Esophagus muscularis mucosa (tissue), 4 donors: Measurements from ENCODE around the gene EGFL7. TPM values are rescaled to one million over a fixed set of nuclear protein-coding genes. Genes with fewer than 3 reads are reported as not detected.

ENCODE experiments used
- DNase-seq: peaks from one replicate; pipeline ENCODE4 v3.0.0-alpha.2; 2017; ENCODE audit errors: extremely low spot score
- H3K27ac ChIP-seq, 4 donors: fragments of 200-600 bp; sonication (generic); replicated peaks in 1 of 4; 1 replicate in 3 of 4; 2 replicates in 1 of 4; pipeline ENCODE4 v1.5.1; 2016 to 2019; ENCODE audit warnings: mild to moderate bottlenecking in 1 of 4
- H3K27me3 ChIP-seq, 4 donors: fragments of 200-600 bp; sonication (generic); one replicate each; pipeline versions ENCODE4 v1.5.1 to v1.6.0; 2016 to 2019
- H3K36me3 ChIP-seq, 4 donors: fragments of 200-600 bp; sonication (generic); one replicate each; pipeline ENCODE4 v1.5.1; 2016 to 2019
- H3K4me1 ChIP-seq, 4 donors: fragments of 200-600 bp; sonication (generic); one replicate each; pipeline ENCODE4 v1.5.1; 2016 to 2019
- H3K4me3 ChIP-seq, 4 donors: fragments of 200-600 bp; sonication (generic); 1 replicate in 2 of 4; 2 replicates in 2 of 4; pipeline ENCODE4 v1.5.1; 2016 to 2019; ENCODE audit warnings: mild to moderate bottlenecking in 4 of 4, moderate library complexity in 1 of 4
- H3K9me3 ChIP-seq, 4 donors: fragments of 200-600 bp; sonication (generic); 1 replicate in 3 of 4; 2 replicates in 1 of 4; pipeline ENCODE4 v1.5.1; 2016 to 2019
- EP300 ChIP-seq: sonication (generic); formaldehyde crosslinking; IDR thresholded peaks from one replicate; pipeline ENCODE4 v1.6.1; 2017; ENCODE audit warnings: antibody characterized with exemption
- POLR2A ChIP-seq: fragments of 450-650 bp; IDR thresholded peaks from one replicate; pipeline ENCODE4 v1.6.1; 2017; ENCODE audit warnings: antibody characterized with exemption, moderate library complexity, mild to moderate bottlenecking, low read depth
- POLR2AphosphoS5 ChIP-seq, 2 donors: sonication (generic); formaldehyde crosslinking; IDR thresholded peaks; one replicate each; pipeline ENCODE4 v1.6.1; 2017; ENCODE audit warnings: antibody characterized with exemption in 2 of 2
- WGBS: methylation state at CpG from one replicate; pipeline ENCODE4 v1.1.5; 2018; 5-methylcytosine and 5-hydroxymethylcytosine counted together
- intact Hi-C: fragments of 100-400 bp; cut with DNase I; formaldehyde crosslinking; loops from one replicate; pipeline ENCODE4 v1.15.1; 2023
- total RNA-seq, 4 donors: library from RNA; depleted of rRNA; stranded (reverse); fragments of >200 nt; gene quantifications; one replicate each; pipeline versions ENCODE4 v1.1.0 to v1.2.1, GENCODE V29; 2016
- TF ChIP-seq, protein P1 (sequence below), 3 experiments: fragments of 200-600 bp in 2 of 3; fragments of 450-650 bp in 1 of 3; sonication (generic) in 2 of 3; IDR thresholded peaks; one replicate each; pipeline ENCODE4 v1.5.1; 2017 to 2019; ENCODE audit warnings: antibody characterized with exemption in 3 of 3, mild to moderate bottlenecking in 2 of 3, moderate library complexity in 1 of 3

Gene EGFL7
- total RNA-seq, 4 donors from 2014 or later: 33.2 to 134 (median 78.7) TPM

DNA sequence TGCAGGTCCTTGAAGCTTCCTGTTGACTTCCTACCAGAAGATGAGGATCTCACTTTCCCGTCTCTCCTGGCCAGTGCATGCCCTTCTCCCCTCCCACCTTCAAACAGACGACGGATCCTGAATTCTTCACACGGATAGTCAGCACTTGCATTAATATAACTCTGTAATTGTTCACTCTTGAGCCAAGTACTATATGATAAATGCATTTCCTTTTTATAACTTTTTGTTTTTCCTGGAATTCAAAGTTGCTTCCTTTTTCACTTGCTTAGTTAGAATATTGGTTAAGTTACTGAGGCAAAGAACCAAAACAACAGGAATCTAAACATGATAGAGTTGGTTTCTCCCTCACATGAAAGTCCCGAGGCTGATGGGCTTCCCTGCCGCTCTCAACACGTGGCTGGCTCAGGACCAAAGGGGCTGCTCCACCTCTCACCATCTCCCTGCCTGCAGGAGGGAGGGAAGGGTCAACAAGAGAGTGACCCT, 20.2 kb upstream of the EGFL7 start:
- Histone ChIP-seq H3K4me3 (no peak overlapping the region), H3K27me3 (peaks cover 0 to 44% (median 21%) of the 10 kb centered on the region in 4 donors), H3K4me1 (peaks cover 22 to 31% (median 26%) of the 10 kb centered on the region in 4 donors), H3K36me3 (no peaks in the 10 kb centered on the region), H3K9me3 (no peaks in the 10 kb centered on the region), H3K27ac (peak overlapping the region in 1 of 4 donors; percentile 17)
- WGBS: 55% methylated on average over 7 of the region's 7 CpGs
- intact Hi-C loops: no loop called here
- DNase-seq: no peak
- TF ChIP-seq POLR2AphosphoS5 (IDR thresholded peaks at IDR 0.05) (no peak), EP300 (no peak), POLR2A (no peak)
- TF ChIP-seq, protein P1, sequence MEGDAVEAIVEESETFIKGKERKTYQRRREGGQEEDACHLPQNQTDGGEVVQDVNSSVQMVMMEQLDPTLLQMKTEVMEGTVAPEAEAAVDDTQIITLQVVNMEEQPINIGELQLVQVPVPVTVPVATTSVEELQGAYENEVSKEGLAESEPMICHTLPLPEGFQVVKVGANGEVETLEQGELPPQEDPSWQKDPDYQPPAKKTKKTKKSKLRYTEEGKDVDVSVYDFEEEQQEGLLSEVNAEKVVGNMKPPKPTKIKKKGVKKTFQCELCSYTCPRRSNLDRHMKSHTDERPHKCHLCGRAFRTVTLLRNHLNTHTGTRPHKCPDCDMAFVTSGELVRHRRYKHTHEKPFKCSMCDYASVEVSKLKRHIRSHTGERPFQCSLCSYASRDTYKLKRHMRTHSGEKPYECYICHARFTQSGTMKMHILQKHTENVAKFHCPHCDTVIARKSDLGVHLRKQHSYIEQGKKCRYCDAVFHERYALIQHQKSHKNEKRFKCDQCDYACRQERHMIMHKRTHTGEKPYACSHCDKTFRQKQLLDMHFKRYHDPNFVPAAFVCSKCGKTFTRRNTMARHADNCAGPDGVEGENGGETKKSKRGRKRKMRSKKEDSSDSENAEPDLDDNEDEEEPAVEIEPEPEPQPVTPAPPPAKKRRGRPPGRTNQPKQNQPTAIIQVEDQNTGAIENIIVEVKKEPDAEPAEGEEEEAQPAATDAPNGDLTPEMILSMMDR (IDR thresholded peaks at IDR 0.05): no peak

- TF ChIP-seq EP300: no peak
- no peak for TF ChIP-seq POLR2AphosphoS5 (IDR thresholded peaks at IDR 0.05)
- TF ChIP-seq POLR2A: no peak
- TF ChIP-seq, protein P1 (IDR thresholded peaks at IDR 0.05): no peak
- 69% methylated on average over 21 of the region's 31 CpGs for WGBS
- H3K36me3 ChIP-seq: no peaks in the 10 kb centered on the region
- H3K27me3 ChIP-seq: peaks cover 0 to 45% (median 21%) of the 10 kb centered on the region in 4 donors
- H3K9me3 ChIP-seq: no peaks in the 10 kb centered on the region
- intact Hi-C loops: no loop called here
- H3K27ac ChIP-seq: peak overlapping the region in 3 of 4 donors; percentile 60 to 81 (median 73)
- DNase-seq: no peak
- peak overlapping the region; percentile 35 to 48 (median 38) for H3K4me3 ChIP-seq
- peaks cover 22 to 33% (median 29%) of the 10 kb centered on the region in 4 donors for H3K4me1 ChIP-seq
Observed at GRCh38 chr9:136643596-136644342, 18.9 kb upstream of the EGFL7 start.

GRCh38 chr9:136644343-136644592, 18.4 kb upstream of the EGFL7 start:
- H3K36me3 ChIP-seq: no peaks in the 10 kb centered on the region

DNA sequence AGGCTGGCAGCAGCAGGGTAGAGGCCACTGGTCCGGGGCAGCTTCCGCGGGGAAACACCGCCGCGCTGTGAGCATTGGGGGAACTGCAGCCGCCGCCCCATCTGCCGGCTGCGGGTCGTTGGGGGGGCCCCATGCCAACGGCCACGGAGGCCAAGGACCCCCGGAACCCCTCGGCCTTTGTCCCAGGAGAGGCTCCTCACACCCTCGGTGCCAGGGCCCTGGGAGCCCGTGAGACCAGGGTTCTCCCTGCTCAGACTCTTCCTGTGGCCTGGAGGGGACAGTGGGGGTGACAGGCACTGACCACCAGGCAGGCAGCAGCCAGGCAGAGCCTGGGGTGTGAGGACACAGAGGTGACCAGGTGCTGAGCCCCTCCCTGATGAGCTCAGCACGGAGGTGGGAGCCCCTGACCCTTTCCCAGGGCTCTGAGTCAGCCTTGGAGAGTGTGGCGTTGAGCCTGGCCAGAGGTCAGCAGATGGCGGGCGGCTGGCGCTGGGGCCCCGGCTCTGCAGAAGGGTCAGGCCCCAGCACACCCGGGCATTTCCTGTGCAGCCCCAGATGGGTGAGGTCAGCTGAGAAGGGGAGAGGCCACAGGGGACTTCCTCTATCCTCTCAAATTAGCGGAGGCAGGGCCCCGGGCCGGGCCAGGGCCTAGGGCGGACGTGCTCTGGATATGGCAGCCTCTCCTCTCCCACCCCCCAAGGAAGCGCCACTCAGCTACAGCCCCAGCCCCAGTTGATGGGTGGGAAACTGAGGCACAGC, 17.9 kb upstream of the EGFL7 start:
- TF ChIP-seq EP300: no peak
- peak; percentile 28 for TF ChIP-seq POLR2A
- TF ChIP-seq, protein P1 (IDR thresholded peaks at IDR 0.05): peak; percentile 64 to 86 (median 71)
- TF ChIP-seq POLR2AphosphoS5 (IDR thresholded peaks at IDR 0.05): peak; percentile 48 to 69
- 34% methylated on average over 9 of the region's 30 CpGs for WGBS
- Histone ChIP-seq H3K9me3 (no peaks in the 10 kb centered on the region), H3K4me3 (peak overlapping the region; percentile 35 to 48 (median 38)), H3K36me3 (no peaks in the 10 kb centered on the region), H3K4me1 (peaks cover 22 to 33% (median 29%) of the 10 kb centered on the region in 4 donors), H3K27me3 (peaks cover 0 to 45% (median 21%) of the 10 kb centered on the region in 4 donors), H3K27ac (peak overlapping the region; percentile 59 to 81 (median 66))
- DNase-seq: no peak
- intact Hi-C loops: no loop called here

More at GRCh38 chr9:136644343-136644592, 18.4 kb upstream of the EGFL7 start:
- Histone ChIP-seq H3K27ac (peak overlapping the region in 3 of 4 donors; percentile 60 to 81 (median 73)), H3K4me1 (peaks cover 22 to 33% (median 29%) of the 10 kb centered on the region in 4 donors), H3K4me3 (peak overlapping the region; percentile 35 to 48 (median 38)), H3K27me3 (peaks cover 0 to 45% (median 21%) of the 10 kb centered on the region in 4 donors), H3K9me3 (no peaks in the 10 kb centered on the region)
- no peak for DNase-seq
- TF ChIP-seq POLR2AphosphoS5 (IDR thresholded peaks at IDR 0.05) (no peak), POLR2A (no peak), EP300 (no peak)
- TF ChIP-seq, protein P1 (IDR thresholded peaks at IDR 0.05): no peak
- intact Hi-C loops: no loop called here
- no CpG with 5 or more reads among the region's 15 CpGs for WGBS
